Muscle layer of duodenum (tissue), 2 donors: ENCODE data around the gene SELPLG.
A peak's percentile ranks its signal among the peaks of the same experiment; 100 is the strongest.
"Not testable (repeated sequence)": the region's sequence is repeated elsewhere in the genome, so short reads cannot be mapped to it uniquely, and the experiment has no call there.

Source experiments
- H3K27ac ChIP-seq: one replicate; pipeline ENCODE4 v1.7.0; 2013; ENCODE audit warnings: mild to moderate bottlenecking, low read length
- H3K27me3 ChIP-seq: one replicate; pipeline ENCODE4 v1.7.0; 2013; ENCODE audit warnings: low read depth, mild to moderate bottlenecking, control low read depth, low read length
- H3K36me3 ChIP-seq, 2 donors: one replicate each; pipeline ENCODE4 v1.7.0; 2013; ENCODE audit warnings: low read length in 2 of 2, control low read depth in 1 of 2, mild to moderate bottlenecking in 1 of 2; ENCODE audit not compliant: insufficient read depth in 2 of 2, control insufficient read depth in 1 of 2
- H3K4me1 ChIP-seq, 2 donors: one replicate each; pipeline ENCODE4 v1.7.0; 2013; ENCODE audit warnings: low read length in 2 of 2, mild to moderate bottlenecking in 2 of 2, control low read depth in 1 of 2, moderate library complexity in 1 of 2; ENCODE audit not compliant: insufficient read depth in 2 of 2, control insufficient read depth in 1 of 2
- H3K4me3 ChIP-seq, 2 donors: one replicate each; pipeline ENCODE4 v1.7.0; 2013; ENCODE audit warnings: low read length in 2 of 2, low read depth in 1 of 2, mild to moderate bottlenecking in 1 of 2
- H3K9me3 ChIP-seq, 2 donors: one replicate each; pipeline ENCODE4 v1.7.0; 2013; ENCODE audit warnings: low read length in 2 of 2, control low read depth in 1 of 2, mild to moderate bottlenecking in 1 of 2; ENCODE audit not compliant: control insufficient read depth in 1 of 2
- donor health status: healthy.

Gene SELPLG

DNA sequence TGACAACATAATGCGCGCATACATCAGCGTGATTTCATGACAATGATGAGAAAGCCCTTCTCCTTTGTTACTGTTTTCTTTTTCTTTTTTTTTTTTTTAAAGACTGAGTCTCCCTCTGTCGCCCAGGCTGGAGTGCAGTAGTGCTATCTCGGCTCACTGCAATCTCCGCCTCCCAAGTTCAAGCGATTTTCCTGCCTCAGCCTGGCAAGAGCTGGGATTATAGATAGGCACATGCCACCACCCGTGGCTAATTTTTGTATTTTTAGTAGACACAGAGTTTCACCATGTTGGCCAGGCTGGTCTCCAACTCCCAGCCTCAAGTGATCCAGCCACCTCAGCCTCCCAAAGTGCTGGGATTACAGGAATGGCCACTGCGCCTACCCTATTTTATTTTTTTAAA is 20.9 kb upstream of the SELPLG start:
- not testable (repeated sequence) for H3K27ac ChIP-seq, H3K4me1 ChIP-seq, H3K9me3 ChIP-seq, H3K27me3 ChIP-seq, H3K4me3 ChIP-seq
- H3K36me3 ChIP-seq, result peaks cover 42 to 46% of the 10 kb centered on the region in 2 donors

DNA sequence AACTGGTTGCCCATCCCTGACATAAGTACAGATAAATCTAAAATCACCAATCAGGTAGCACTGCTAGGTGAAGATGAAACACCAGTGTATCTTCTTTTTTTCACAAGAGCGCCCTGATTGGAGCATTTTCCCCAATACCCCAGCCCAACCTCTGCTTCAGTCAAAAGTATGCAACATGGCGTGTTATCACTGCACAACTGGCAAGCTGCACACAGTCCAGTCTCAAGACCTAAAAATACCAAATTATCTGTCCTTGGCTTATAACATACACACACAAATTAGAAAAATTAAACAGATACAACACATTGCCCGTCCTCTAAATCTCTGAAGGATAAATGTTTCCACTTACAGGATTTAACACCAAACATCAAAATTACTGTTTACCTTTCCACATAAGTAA is 20.2 kb upstream of the SELPLG start:
- Histone ChIP-seq H3K4me1 (peaks cover 0 to 9% of the 10 kb centered on the region in 2 donors), H3K27ac (no peak overlapping the region), H3K9me3 (no peaks in the 10 kb centered on the region), H3K36me3 (peaks cover 46 to 52% of the 10 kb centered on the region in 2 donors), H3K4me3 (no peak overlapping the region), H3K27me3 (no peaks in the 10 kb centered on the region)

DNA sequence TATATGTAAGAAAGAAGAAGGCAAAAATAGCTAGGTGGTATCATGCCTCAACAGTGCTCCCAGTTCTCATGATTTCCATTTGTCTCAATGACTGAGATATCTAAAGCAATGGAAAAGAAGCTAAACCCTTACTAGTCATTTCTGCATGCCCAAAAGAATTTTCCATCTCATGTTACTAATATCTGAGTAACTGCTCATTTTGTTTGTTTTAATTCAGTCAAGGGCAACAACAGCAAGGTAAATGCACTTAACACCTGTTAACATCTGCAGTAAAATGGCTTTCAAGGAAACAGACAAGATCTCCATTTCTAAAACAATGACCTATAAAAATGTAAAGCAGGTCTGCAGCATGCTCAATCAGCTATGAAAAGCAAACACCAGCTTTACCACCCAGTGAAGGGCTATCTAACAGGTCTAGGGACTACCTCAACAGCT is 19.4 kb upstream of the SELPLG start:
- H3K27ac ChIP-seq, result no peak overlapping the region
- no peak overlapping the region for H3K4me3 ChIP-seq
- H3K4me1 ChIP-seq, result peaks cover 0 to 9% of the 10 kb centered on the region in 2 donors
- no peaks in the 10 kb centered on the region for H3K9me3 ChIP-seq
- H3K27me3 ChIP-seq, result no peaks in the 10 kb centered on the region
- peaks cover 52 to 54% of the 10 kb centered on the region in 2 donors for H3K36me3 ChIP-seq

DNA sequence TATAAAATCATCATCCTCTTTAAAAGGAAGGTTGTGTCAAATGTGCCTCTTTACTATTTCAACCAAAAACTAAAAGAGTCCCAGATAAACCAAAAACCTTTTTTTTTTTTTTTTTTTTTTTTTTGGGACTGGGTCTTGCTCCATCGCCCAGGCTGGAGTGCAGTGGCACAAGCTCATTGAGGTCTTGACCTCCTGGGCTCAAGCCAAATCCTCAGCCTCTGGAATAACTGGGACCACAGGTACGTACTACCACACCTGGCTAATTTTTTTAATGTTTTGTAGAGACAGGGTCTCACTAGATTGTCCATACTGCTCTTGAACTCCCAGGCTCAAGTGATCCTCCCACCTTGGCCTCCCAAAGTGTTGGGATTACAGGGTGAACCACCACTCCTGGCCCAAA is 16.4 kb upstream of the SELPLG start:
- Histone ChIP-seq H3K36me3 (peaks cover 49 to 72% of the 10 kb centered on the region in 2 donors), H3K27ac (no peak overlapping the region), H3K9me3 (no peaks in the 10 kb centered on the region), H3K27me3 (no peaks in the 10 kb centered on the region), H3K4me3 (no peak overlapping the region), H3K4me1 (peaks cover 4 to 12% of the 10 kb centered on the region in 2 donors)

DNA sequence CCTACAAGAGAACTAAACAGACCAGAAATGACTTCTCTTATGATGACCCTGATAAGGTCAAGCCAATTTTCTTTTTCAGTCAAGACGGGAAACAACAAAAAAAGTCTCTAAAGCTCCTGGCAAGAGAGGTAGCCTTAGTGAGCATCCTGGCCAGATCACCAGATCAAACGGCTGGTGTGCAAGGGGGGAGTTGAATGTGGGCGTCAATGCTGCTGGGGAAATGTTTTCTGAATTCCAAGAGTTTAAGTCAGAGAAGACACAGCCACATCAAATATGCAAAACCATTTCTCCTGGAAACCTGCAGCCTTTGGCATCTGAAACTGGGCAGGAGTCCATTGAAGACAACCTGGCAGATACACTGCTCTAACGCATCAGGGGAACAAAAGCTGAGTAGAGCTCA is 16.0 kb upstream of the SELPLG start:
- Histone ChIP-seq H3K27me3 (no peaks in the 10 kb centered on the region), H3K27ac (peak overlapping the region; percentile 0), H3K9me3 (no peaks in the 10 kb centered on the region), H3K4me1 (peaks cover 4 to 12% of the 10 kb centered on the region in 2 donors), H3K4me3 (no peak overlapping the region), H3K36me3 (peaks cover 51 to 72% of the 10 kb centered on the region in 2 donors)

DNA sequence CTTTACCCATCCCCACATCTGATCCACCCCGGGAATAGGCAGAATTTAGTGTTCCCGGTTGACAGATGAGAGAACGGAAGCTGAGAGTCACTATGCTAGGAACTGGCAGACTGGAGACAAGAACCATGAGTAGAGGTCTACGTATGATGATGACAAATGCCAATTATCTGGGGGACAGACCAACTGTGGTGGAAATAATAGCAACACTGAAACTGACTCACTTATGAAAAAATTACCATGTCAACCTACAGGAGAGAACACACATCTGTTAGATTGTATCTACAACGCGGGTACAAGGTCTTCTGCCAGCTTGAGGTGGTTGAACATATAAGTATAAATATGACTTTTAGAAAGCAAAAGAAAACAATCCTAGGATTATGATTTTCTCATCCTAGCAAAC is 15.4 kb upstream of the SELPLG start:
- Histone ChIP-seq H3K36me3 (peaks cover 50 to 75% of the 10 kb centered on the region in 2 donors), H3K27ac (peak overlapping the region; percentile 0)

DNA sequence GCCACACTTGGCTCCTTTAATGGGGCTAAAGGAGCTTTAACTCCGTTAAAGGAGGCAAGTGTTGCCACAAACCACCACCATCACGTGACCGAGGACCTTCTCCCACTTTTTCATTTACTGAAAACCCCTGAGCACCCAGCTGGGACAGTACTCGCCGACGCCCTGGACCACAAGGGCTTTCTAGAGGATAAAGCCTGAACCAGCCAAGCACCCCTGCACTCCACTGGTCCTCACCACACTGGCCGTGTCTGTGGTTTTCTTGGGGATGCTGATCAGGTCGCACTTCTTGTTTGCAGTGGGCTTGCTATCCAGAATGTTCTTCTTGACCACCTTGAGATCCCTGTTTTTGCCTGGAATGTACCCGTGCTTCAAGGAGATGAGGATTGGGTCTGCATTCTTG is 14.7 kb upstream of the SELPLG start:
- no peak overlapping the region for H3K27ac ChIP-seq
- H3K36me3 ChIP-seq, result peaks cover 45 to 69% of the 10 kb centered on the region in 2 donors
- H3K27me3 ChIP-seq, result no peaks in the 10 kb centered on the region
- H3K9me3 ChIP-seq, result no peaks in the 10 kb centered on the region
- peaks cover 4 to 13% of the 10 kb centered on the region in 2 donors for H3K4me1 ChIP-seq
- H3K4me3 ChIP-seq, result no peak overlapping the region

More for the DNA sequence above, 15.4 kb upstream of the SELPLG start:
- no peaks in the 10 kb centered on the region for H3K9me3 ChIP-seq
- no peaks in the 10 kb centered on the region for H3K27me3 ChIP-seq
- peaks cover 4 to 16% of the 10 kb centered on the region in 2 donors for H3K4me1 ChIP-seq
- no peak overlapping the region for H3K4me3 ChIP-seq

DNA sequence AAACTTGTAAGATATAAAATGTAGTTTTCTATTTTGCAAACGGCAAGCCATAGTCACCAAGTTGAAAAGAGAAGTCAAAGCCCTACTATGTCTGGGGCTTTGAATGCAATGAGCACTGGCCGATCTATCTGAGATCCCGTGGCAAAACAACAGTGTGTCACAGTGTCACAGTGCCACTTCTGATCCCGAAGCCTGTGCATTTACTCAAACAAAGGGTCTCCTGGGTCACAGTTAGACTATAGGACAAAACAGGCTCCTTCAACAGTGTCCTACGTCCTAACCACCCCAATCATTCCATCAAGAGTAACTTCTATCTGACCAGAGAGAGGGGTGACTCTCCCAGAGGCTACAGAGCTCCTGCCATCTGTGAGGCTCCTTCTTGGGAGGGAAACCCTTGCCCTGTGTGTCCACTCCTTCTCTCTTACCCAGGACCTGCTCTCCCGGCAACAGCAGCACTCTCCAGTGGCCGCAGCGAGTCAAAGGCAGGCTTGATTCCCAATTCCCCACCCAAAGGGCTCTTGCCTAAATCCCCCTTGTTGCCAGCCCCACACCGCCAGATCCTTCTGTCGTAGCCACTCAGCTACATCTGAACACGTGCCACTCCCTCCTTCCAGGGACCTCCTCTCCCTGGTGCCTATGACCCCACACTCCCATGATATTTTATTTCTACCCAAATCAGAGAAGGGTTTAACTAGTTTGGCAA is 14.0 kb upstream of the SELPLG start:
- Histone ChIP-seq H3K27ac (no peak overlapping the region), H3K4me1 (peaks cover 4 to 13% of the 10 kb centered on the region in 2 donors)

DNA sequence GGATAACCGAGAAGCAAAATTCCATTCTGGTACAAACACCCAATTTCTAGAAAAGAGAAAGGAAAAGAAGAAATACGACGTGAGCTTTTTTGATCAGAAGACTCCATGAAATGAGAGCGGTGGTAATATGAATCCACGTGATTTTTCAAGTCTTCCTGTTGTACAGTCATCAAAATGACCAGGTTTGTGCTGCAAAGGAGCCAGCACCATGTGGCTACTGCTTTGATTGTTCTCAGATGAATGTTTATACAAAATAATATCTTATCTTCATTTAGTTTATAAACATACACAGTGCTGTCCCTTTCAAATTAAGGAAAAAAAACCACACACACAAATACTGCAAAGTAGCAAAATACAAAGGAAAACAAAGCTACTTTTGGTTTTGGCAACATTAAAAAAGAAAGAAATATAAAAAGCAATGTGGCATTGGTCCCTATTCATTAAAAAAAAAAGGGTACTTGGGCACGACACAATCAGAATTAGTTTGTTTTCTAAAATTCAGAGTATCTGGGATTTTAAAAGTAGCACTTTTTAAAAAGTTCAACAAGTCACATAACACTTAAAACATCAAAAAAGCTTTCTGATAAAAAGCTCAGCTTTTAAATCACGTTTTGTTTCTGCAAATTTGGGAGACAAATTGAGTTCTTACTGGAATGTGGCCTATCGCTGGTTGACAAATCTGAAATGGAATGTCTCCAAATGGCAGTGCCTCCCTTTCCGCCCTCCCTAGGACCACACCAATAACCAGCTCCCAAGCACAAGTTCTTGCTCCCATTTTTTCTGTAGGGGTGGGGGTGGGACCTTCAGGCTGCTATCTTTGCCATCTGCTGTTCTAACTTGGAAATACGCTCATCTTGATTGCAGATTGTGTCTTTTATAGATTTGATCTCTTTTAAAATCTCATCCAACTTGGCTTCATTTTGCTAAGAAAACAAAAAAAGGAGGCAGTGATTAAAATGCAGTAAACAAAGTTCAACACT is 13.2 kb upstream of the SELPLG start:
- Histone ChIP-seq H3K36me3 (peaks cover 36 to 61% of the 10 kb centered on the region in 2 donors), H3K9me3 (no peaks in the 10 kb centered on the region), H3K4me3 (no peak overlapping the region), H3K27ac (no peak overlapping the region), H3K27me3 (no peaks in the 10 kb centered on the region), H3K4me1 (peaks cover 4 to 19% of the 10 kb centered on the region in 2 donors)

More for the DNA sequence above, 14.0 kb upstream of the SELPLG start:
- Histone ChIP-seq H3K4me3 (no peak overlapping the region), H3K36me3 (peaks cover 44 to 69% of the 10 kb centered on the region in 2 donors), H3K27me3 (no peaks in the 10 kb centered on the region), H3K9me3 (no peaks in the 10 kb centered on the region)

DNA sequence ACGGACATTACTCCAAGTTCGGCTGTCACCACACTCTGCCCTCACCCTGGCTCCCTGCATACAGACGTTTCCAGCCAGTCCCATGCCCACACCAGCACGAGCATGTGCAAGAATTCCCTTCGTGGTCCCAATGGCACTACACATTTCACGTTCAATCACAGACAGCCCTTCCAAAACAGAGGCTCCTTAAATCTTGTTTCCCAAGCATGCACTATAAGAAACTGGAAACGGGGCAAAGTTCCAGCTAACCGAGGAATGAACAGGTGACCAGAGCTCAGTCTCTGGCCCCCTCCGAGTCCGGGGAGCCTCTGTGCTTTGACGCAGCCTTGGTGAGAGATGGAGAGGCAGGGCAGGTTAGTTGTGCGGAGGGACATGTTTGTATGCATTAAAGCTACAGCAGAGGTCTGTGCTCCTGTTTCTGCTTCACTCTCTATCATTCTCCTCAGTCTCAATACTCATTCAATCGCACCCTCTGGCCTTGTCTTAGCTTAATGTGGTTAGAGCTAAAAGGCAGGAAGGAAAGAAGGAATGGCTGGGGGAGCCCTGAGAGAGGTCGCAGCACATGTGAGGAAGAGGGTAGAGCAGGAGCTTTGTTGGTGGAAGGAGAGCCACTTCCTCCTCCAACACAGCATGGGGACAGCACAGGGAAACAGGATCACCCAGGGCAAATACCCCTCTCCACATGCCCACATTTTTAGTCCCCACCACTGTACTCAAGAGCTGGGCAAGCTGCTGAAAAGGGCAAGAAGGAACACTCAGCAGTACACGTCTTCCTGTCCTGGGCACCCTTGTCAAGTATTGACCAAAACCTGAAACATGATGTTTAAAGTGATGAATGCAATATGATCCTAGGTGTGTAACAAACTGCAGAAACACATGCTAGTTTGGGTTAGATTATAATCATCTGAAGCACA is 12.2 kb upstream of the SELPLG start:
- no peak overlapping the region for H3K27ac ChIP-seq
- no peak overlapping the region for H3K4me3 ChIP-seq
- peaks cover 4 to 21% of the 10 kb centered on the region in 2 donors for H3K4me1 ChIP-seq
- no peaks in the 10 kb centered on the region for H3K27me3 ChIP-seq
- H3K9me3 ChIP-seq, result no peaks in the 10 kb centered on the region
- peaks cover 30 to 54% of the 10 kb centered on the region in 2 donors for H3K36me3 ChIP-seq
